Measurements from ENCODE around the gene PBXIP1. TPM values are rescaled to one million over a fixed set of nuclear protein-coding genes. Genes with fewer than 3 reads are reported as not detected.

PBXIP1 gene
- polyA plus RNA-seq, 3 donors: 23.1 to 31.7 (median 24.0) TPM

DNA sequence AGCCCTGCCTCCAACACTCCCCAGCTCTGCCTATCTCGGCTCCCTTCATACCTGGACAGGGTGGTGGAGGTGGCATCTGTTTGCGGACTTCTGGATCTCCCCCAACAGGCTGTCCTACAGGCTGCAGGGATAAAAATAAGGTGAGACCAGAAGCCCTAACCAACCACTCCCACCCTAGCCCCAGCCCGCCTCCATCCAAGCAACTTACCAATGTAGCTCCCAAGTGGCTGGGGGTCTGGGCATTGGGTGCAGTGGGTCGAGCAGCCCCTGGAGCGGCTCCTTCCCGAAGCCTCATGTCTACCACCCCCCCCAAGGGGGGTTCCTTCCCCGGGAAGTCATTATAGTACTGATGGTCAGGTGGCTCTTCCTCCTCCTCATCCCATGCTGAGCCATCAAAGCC, 10.2 kb upstream of the PBXIP1 start:
- Histone ChIP-seq H3K27ac (ENCODE audit: low read depth in 1 of 2, low read length in 2 of 2) (no peak overlapping the region), H4K20me1 (ENCODE audit: insufficient read depth, low read length) (peaks cover 70% of the 10 kb centered on the region), H3K4me3 (replicated peaks in 1 of 3; ENCODE audit: low read depth in 2 of 3, low read length in 3 of 3) (no peak overlapping the region), H3K27me3 (ENCODE audit: control insufficient read depth in 2 of 2, insufficient read depth in 2 of 2, low read length in 2 of 2) (no peaks in the 10 kb centered on the region), H3K36me3 (replicated peaks in 1 of 2; ENCODE audit: control insufficient read depth in 1 of 2, insufficient read depth in 2 of 2, low read length in 2 of 2) (peaks cover 61 to 73% of the 10 kb centered on the region in 2 donors), H3K4me2 (replicated peaks; ENCODE audit: extremely low read depth, low read length, poor library complexity, severe bottlenecking) (no peak overlapping the region), H3K9ac (ENCODE audit: insufficient read depth, low read length, poor library complexity, severe bottlenecking) (no peak overlapping the region), H3K79me2 (ENCODE audit: insufficient read depth, low read length) (peaks cover 48% of the 10 kb centered on the region), H2AFZ (ENCODE audit: insufficient read depth, low read depth, low read length, poor library complexity, severe bottlenecking) (no peak overlapping the region), H3K9me3 (replicated peaks in 1 of 2; ENCODE audit: control insufficient read depth in 1 of 2, insufficient read depth in 1 of 2, low read length in 2 of 2) (no peaks in the 10 kb centered on the region), H3K4me1 (ENCODE audit: control insufficient read depth in 1 of 2, insufficient read depth in 2 of 2, low read length in 2 of 2) (peaks cover 22 to 32% of the 10 kb centered on the region in 2 donors)
- TF ChIP-seq, protein P1, sequence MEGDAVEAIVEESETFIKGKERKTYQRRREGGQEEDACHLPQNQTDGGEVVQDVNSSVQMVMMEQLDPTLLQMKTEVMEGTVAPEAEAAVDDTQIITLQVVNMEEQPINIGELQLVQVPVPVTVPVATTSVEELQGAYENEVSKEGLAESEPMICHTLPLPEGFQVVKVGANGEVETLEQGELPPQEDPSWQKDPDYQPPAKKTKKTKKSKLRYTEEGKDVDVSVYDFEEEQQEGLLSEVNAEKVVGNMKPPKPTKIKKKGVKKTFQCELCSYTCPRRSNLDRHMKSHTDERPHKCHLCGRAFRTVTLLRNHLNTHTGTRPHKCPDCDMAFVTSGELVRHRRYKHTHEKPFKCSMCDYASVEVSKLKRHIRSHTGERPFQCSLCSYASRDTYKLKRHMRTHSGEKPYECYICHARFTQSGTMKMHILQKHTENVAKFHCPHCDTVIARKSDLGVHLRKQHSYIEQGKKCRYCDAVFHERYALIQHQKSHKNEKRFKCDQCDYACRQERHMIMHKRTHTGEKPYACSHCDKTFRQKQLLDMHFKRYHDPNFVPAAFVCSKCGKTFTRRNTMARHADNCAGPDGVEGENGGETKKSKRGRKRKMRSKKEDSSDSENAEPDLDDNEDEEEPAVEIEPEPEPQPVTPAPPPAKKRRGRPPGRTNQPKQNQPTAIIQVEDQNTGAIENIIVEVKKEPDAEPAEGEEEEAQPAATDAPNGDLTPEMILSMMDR (IDR thresholded peaks at IDR 0.05): no peak
- Mint-ChIP-seq H3K4me3 (no peak overlapping the region), H3K4me1 (peaks cover 27% of the 10 kb centered on the region), H3K9me3 (no peaks in the 10 kb centered on the region), H3K27ac (no peak overlapping the region), H3K27me3 (ENCODE audit: low read depth in 3 of 3) (peaks cover 0 to 4% (median 0%) of the 10 kb centered on the region in 3 donors), H3K36me3 (peaks cover 59 to 69% of the 10 kb centered on the region in 2 donors)
- intact Hi-C loops (cut with micrococcal nuclease): no loop called here
- no CpG with 5 or more reads among the region's 7 CpGs for WGBS (ENCODE audit: insufficient coverage)
- no peak for DNase-seq

GRCh38 chr1:154964359-154964758, 8.5 kb upstream of the PBXIP1 start:
- Histone ChIP-seq H3K4me1 (ENCODE audit: control insufficient read depth in 1 of 2, insufficient read depth in 2 of 2, low read length in 2 of 2) (peaks cover 17 to 30% of the 10 kb centered on the region in 2 donors), H3K27ac (ENCODE audit: low read depth in 1 of 2, low read length in 2 of 2) (no peak overlapping the region), H3K79me2 (ENCODE audit: insufficient read depth, low read length) (peaks cover 46% of the 10 kb centered on the region), H3K4me2 (replicated peaks; ENCODE audit: extremely low read depth, low read length, poor library complexity, severe bottlenecking) (no peak overlapping the region), H3K4me3 (replicated peaks in 1 of 3; ENCODE audit: low read depth in 2 of 3, low read length in 3 of 3) (no peak overlapping the region), H3K27me3 (ENCODE audit: control insufficient read depth in 2 of 2, insufficient read depth in 2 of 2, low read length in 2 of 2) (no peaks in the 10 kb centered on the region), H3K9me3 (replicated peaks in 1 of 2; ENCODE audit: control insufficient read depth in 1 of 2, insufficient read depth in 1 of 2, low read length in 2 of 2) (no peaks in the 10 kb centered on the region), H2AFZ (ENCODE audit: insufficient read depth, low read depth, low read length, poor library complexity, severe bottlenecking) (no peak overlapping the region), H3K36me3 (replicated peaks in 1 of 2; ENCODE audit: control insufficient read depth in 1 of 2, insufficient read depth in 2 of 2, low read length in 2 of 2) (peaks cover 65 to 69% of the 10 kb centered on the region in 2 donors), H4K20me1 (ENCODE audit: insufficient read depth, low read length) (peaks cover 66% of the 10 kb centered on the region), H3K9ac (ENCODE audit: insufficient read depth, low read length, poor library complexity, severe bottlenecking) (no peak overlapping the region)
- Mint-ChIP-seq H3K4me3 (no peak overlapping the region), H3K36me3 (peaks cover 59 to 68% of the 10 kb centered on the region in 2 donors), H3K27ac (peak overlapping the region in 1 of 7 donors; percentile 46), H3K27me3 (ENCODE audit: low read depth in 3 of 3) (peaks cover 0 to 4% (median 0%) of the 10 kb centered on the region in 3 donors), H3K9me3 (no peaks in the 10 kb centered on the region), H3K4me1 (peaks cover 24% of the 10 kb centered on the region)
- TF ChIP-seq, protein P1 (IDR thresholded peaks at IDR 0.05): no peak
- intact Hi-C loops (cut with micrococcal nuclease): loop anchor here (5.0 kb wide), 2 partner anchors 38 to 53 kb away; partner anchors contain the start of gene ZBTB7B (in 2 of the 2)
- DNase-seq: no peak
- 67% methylated on average over 3 of the region's 6 CpGs for WGBS (ENCODE audit: insufficient coverage)
